ENCODE data around the gene SLC2A11.
"Not testable (repeated sequence)": the region's sequence is repeated elsewhere in the genome, so short reads cannot be mapped to it uniquely, and the experiment has no call there.

The SLC2A11 gene

DNA sequence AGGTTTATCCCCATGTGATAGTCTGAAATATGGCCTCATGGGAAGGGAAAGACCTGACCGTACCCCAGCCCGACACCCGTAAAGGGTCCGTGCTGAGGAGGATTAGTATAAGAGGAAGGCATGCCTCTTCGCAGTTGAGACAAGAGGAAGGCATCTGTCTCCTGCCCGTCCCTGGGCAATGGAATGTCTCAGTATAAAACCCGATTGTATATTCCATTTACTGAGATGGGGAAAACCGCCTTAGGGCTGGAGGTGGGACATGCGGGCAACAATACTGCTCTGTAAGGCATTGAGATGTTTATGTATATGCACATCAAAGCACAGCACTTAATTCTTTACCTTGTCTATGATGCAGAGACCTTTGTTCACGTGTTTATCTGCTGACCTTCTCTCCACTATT is 49.7 kb downstream of the SLC2A11 start:
- not testable (repeated sequence) for H3K27ac ChIP-seq (replicated peaks; ENCODE audit: low read length); H2BK5ac ChIP-seq (ENCODE audit: low read length); H3K9ac ChIP-seq (ENCODE audit: low read depth, low read length, poor library complexity); H3K4me1 ChIP-seq (ENCODE audit: control insufficient read depth in 2 of 2, insufficient read depth in 1 of 2, low read depth in 1 of 2, low read length in 2 of 2); H3K23ac ChIP-seq (ENCODE audit: low read depth, low read length, poor library complexity); H3K14ac ChIP-seq (ENCODE audit: low read length); H2BK12ac ChIP-seq (ENCODE audit: low read length); H2BK120ac ChIP-seq (ENCODE audit: low read depth, low read length); H2AK5ac ChIP-seq (ENCODE audit: low read depth, low read length); H2BK15ac ChIP-seq (ENCODE audit: low read length); DNase-seq (ENCODE audit: low spot score); H3K4me3 ChIP-seq (ENCODE audit: low read length in 2 of 2); H3K36me3 ChIP-seq (replicated peaks in 1 of 2; ENCODE audit: control insufficient read depth in 2 of 2, insufficient read depth in 2 of 2, low read length in 2 of 2); H3K79me1 ChIP-seq (ENCODE audit: low read depth, low read length); H3K4me2 ChIP-seq (ENCODE audit: insufficient read depth, low read length, poor library complexity, severe bottlenecking); H4K8ac ChIP-seq (ENCODE audit: low read depth, low read length); H3K9me3 ChIP-seq (replicated peaks in 1 of 2; ENCODE audit: control insufficient read depth in 2 of 2, insufficient read depth in 1 of 2, low read depth in 1 of 2, low read length in 2 of 2); H3K27me3 ChIP-seq (ENCODE audit: control insufficient read depth in 3 of 3, insufficient read depth in 3 of 3, low read depth in 1 of 3, low read length in 3 of 3); H3K4ac ChIP-seq (ENCODE audit: low read length); H4K91ac ChIP-seq (ENCODE audit: low read depth, low read length, poor library complexity); H2AFZ ChIP-seq (ENCODE audit: low read length); H3K18ac ChIP-seq (ENCODE audit: low read length)
- no CpG with 5 or more reads among the region's 10 CpGs for WGBS, 2 donors (ENCODE audit: extremely low coverage in 2 of 2, insufficient read length in 2 of 2, insufficient replicate concordance in 1 of 2)

DNA sequence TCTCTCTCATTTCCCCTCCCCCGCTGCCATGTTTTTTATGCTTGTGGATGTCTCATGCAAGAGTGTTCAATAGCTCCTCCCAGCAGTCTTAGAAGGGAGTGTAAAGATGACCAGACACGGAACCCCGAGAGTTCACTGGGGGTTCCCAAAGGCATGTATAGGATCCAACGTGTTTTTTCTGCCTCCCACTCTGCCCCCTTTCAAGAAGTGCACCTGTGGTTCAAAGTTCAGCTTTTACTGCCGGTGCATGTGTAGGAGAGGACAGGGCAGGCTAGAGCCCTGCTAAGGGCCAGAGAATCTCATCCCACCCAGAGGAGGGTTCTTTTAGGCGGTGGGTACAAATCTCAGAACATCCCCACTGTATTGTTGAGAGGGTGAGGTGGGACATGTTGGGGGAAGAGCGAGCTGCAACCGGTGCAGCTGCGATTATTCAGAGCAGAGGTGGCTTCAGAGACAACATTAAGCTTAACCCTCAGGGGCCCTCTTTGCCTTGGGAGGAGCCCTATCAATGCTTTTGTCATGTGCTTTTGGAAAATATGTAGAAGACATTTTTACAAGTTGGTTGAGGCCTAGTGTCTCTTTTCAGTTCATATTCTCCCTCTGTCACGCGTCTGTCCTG is 51.0 kb downstream of the SLC2A11 start:
- Histone ChIP-seq H3K36me3 (replicated peaks in 1 of 2; ENCODE audit: control insufficient read depth in 2 of 2, insufficient read depth in 2 of 2, low read length in 2 of 2) (peaks cover 0 to 3% of the 10 kb centered on the region in 2 donors), H3K27me3 (ENCODE audit: control insufficient read depth in 3 of 3, insufficient read depth in 3 of 3, low read depth in 1 of 3, low read length in 3 of 3) (peaks cover 0 to 1% (median 0%) of the 10 kb centered on the region in 3 experiments), H3K4me3 (ENCODE audit: low read length in 2 of 2) (no peak overlapping the region), H3K9me3 (replicated peaks in 1 of 2; ENCODE audit: control insufficient read depth in 2 of 2, insufficient read depth in 1 of 2, low read depth in 1 of 2, low read length in 2 of 2) (peaks cover 0 to 8% of the 10 kb centered on the region in 2 donors), H4K8ac (ENCODE audit: low read depth, low read length) (no peak overlapping the region), H4K91ac (ENCODE audit: low read depth, low read length, poor library complexity) (no peak overlapping the region), H3K79me1 (ENCODE audit: low read depth, low read length) (no peaks in the 10 kb centered on the region), H3K4me1 (ENCODE audit: control insufficient read depth in 2 of 2, insufficient read depth in 1 of 2, low read depth in 1 of 2, low read length in 2 of 2) (peaks cover 5 to 7% of the 10 kb centered on the region in 2 donors), H3K14ac (ENCODE audit: low read length) (no peak overlapping the region), H3K18ac (ENCODE audit: low read length) (no peak overlapping the region), H2BK12ac (ENCODE audit: low read length) (no peak overlapping the region), H3K27ac (replicated peaks; ENCODE audit: low read length) (no peak overlapping the region), H3K4ac (ENCODE audit: low read length) (no peak overlapping the region), H3K9ac (ENCODE audit: low read depth, low read length, poor library complexity) (no peak overlapping the region), H2AFZ (ENCODE audit: low read length) (no peak overlapping the region), H2AK5ac (ENCODE audit: low read depth, low read length) (no peak overlapping the region), H2BK5ac (ENCODE audit: low read length) (no peak overlapping the region), H3K23ac (ENCODE audit: low read depth, low read length, poor library complexity) (no peak overlapping the region), H2BK120ac (ENCODE audit: low read depth, low read length) (no peak overlapping the region), H2BK15ac (ENCODE audit: low read length) (no peak overlapping the region), H3K4me2 (ENCODE audit: insufficient read depth, low read length, poor library complexity, severe bottlenecking) (no peak overlapping the region)
- no CpG with 5 or more reads among the region's 11 CpGs for WGBS, 2 donors (ENCODE audit: extremely low coverage in 2 of 2, insufficient read length in 2 of 2, insufficient replicate concordance in 1 of 2)
- DNase-seq (ENCODE audit: low spot score), result no peak

DNA sequence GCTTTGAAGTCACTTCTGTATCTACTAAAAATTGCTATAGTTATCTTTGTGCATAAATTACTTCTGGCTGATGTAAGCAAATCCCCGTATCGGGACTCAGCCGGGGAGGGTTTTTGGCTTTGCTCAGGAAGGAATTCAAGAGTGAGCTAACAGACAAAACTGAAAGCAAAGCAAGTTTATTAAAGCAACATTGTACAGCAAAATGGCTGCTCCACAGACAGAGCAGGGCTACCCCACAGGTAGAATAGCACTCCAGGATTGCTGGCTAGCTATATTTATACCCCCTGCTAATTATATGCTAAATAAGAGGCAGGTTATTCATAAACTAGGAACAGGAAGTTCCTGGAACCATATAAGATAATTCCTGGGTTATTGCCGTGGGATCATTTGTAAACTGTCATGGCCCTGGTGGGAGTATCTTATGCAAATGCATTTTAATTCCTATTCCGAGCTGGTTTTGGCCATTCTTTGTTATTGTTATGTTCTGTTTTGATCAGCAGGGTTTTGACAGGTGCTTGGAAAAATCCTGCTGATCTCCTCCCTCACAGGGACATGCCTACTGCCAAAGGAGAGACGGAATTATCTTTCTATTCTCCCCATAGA is 51.7 kb downstream of the SLC2A11 start:
- H2BK12ac ChIP-seq (ENCODE audit: low read length), result no peak overlapping the region
- H3K79me1 ChIP-seq (ENCODE audit: low read depth, low read length), result no peaks in the 10 kb centered on the region
- no peak overlapping the region for H3K9ac ChIP-seq (ENCODE audit: low read depth, low read length, poor library complexity)
- no peak overlapping the region for H2BK5ac ChIP-seq (ENCODE audit: low read length)
- H3K27ac ChIP-seq (replicated peaks; ENCODE audit: low read length), result no peak overlapping the region
- peaks cover 0 to 8% of the 10 kb centered on the region in 2 donors for H3K9me3 ChIP-seq (replicated peaks in 1 of 2; ENCODE audit: control insufficient read depth in 2 of 2, insufficient read depth in 1 of 2, low read depth in 1 of 2, low read length in 2 of 2)
- H3K27me3 ChIP-seq (ENCODE audit: control insufficient read depth in 3 of 3, insufficient read depth in 3 of 3, low read depth in 1 of 3, low read length in 3 of 3), result peaks cover 0 to 1% (median 0%) of the 10 kb centered on the region in 3 experiments
- WGBS, 2 donors (ENCODE audit: extremely low coverage in 2 of 2, insufficient read length in 2 of 2, insufficient replicate concordance in 1 of 2), result no CpG with 5 or more reads among the region's 6 CpGs
- no peak for DNase-seq (ENCODE audit: low spot score)
- no peak overlapping the region for H3K23ac ChIP-seq (ENCODE audit: low read depth, low read length, poor library complexity)
- no peak overlapping the region for H3K4me2 ChIP-seq (ENCODE audit: insufficient read depth, low read length, poor library complexity, severe bottlenecking)
- peaks cover 0 to 3% of the 10 kb centered on the region in 2 donors for H3K36me3 ChIP-seq (replicated peaks in 1 of 2; ENCODE audit: control insufficient read depth in 2 of 2, insufficient read depth in 2 of 2, low read length in 2 of 2)
- H2AK5ac ChIP-seq (ENCODE audit: low read depth, low read length), result no peak overlapping the region
- no peak overlapping the region for H2BK120ac ChIP-seq (ENCODE audit: low read depth, low read length)
- no peak overlapping the region for H3K4me3 ChIP-seq (ENCODE audit: low read length in 2 of 2)
- no peak overlapping the region for H4K91ac ChIP-seq (ENCODE audit: low read depth, low read length, poor library complexity)
- H4K8ac ChIP-seq (ENCODE audit: low read depth, low read length), result no peak overlapping the region
- no peak overlapping the region for H3K4ac ChIP-seq (ENCODE audit: low read length)
- H3K4me1 ChIP-seq (ENCODE audit: control insufficient read depth in 2 of 2, insufficient read depth in 1 of 2, low read depth in 1 of 2, low read length in 2 of 2), result peaks cover 5 to 7% of the 10 kb centered on the region in 2 donors
- H2BK15ac ChIP-seq (ENCODE audit: low read length), result no peak overlapping the region
- H2AFZ ChIP-seq (ENCODE audit: low read length), result no peak overlapping the region
- no peak overlapping the region for H3K14ac ChIP-seq (ENCODE audit: low read length)
- H3K18ac ChIP-seq (ENCODE audit: low read length), result no peak overlapping the region

DNA sequence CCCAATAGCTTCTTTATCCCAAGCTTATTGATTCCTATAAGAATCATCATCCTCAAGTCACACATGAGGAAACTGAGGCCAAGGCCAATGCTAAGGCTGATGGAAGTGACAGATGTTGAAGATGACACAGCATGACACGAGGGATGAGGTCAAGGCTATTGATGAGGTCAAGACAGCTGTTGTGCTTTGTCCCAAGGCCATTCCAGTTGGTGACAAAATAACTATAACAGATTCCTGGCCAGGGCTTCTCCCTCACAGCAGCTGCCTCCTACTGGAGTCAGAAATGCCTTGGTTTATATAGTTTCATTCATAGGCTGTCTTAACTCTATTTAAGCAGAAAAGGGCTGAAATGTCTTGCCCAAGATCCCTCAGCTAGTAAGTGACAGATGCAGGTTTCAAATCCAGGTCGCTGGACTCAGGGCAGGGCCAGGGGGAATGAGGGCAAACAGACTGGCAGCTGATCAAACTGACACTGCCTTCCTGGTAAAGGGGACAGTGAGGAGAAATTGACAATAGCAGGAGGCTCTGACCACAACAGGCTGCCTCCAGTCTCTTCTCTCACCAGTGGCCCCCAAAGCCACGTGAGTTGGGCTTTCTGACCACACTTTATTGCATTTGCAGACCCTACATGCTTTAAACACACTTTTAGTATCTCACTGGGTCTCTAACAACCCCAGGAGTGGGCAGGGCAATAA is 53.0 kb downstream of the SLC2A11 start:
- H2AK5ac ChIP-seq (ENCODE audit: low read depth, low read length), result no peak overlapping the region
- H3K9me3 ChIP-seq (replicated peaks in 1 of 2; ENCODE audit: control insufficient read depth in 2 of 2, insufficient read depth in 1 of 2, low read depth in 1 of 2, low read length in 2 of 2), result peaks cover 0 to 8% of the 10 kb centered on the region in 2 donors
- H2BK120ac ChIP-seq (ENCODE audit: low read depth, low read length), result no peak overlapping the region
- no peak overlapping the region for H4K8ac ChIP-seq (ENCODE audit: low read depth, low read length)
- peaks cover 5% of the 10 kb centered on the region in 2 donors for H3K4me1 ChIP-seq (ENCODE audit: control insufficient read depth in 2 of 2, insufficient read depth in 1 of 2, low read depth in 1 of 2, low read length in 2 of 2)
- no peaks in the 10 kb centered on the region for H3K79me1 ChIP-seq (ENCODE audit: low read depth, low read length)
- no peak overlapping the region for H2AFZ ChIP-seq (ENCODE audit: low read length)
- no peak overlapping the region for H3K23ac ChIP-seq (ENCODE audit: low read depth, low read length, poor library complexity)
- no peak overlapping the region for H3K4ac ChIP-seq (ENCODE audit: low read length)
- no peak overlapping the region for H3K9ac ChIP-seq (ENCODE audit: low read depth, low read length, poor library complexity)
- H2BK5ac ChIP-seq (ENCODE audit: low read length), result no peak overlapping the region
- WGBS, 2 donors (ENCODE audit: extremely low coverage in 2 of 2, insufficient read length in 2 of 2, insufficient replicate concordance in 1 of 2), result no CpG with 5 or more reads among the region's 3 CpGs
- H2BK15ac ChIP-seq (ENCODE audit: low read length), result no peak overlapping the region
- no peak overlapping the region for H3K27ac ChIP-seq (replicated peaks; ENCODE audit: low read length)
- no peak overlapping the region for H3K4me3 ChIP-seq (ENCODE audit: low read length in 2 of 2)
- no peak overlapping the region for H4K91ac ChIP-seq (ENCODE audit: low read depth, low read length, poor library complexity)
- H3K18ac ChIP-seq (ENCODE audit: low read length), result no peak overlapping the region
- no peak overlapping the region for H2BK12ac ChIP-seq (ENCODE audit: low read length)
- peaks cover 0 to 1% (median 0%) of the 10 kb centered on the region in 3 experiments for H3K27me3 ChIP-seq (ENCODE audit: control insufficient read depth in 3 of 3, insufficient read depth in 3 of 3, low read depth in 1 of 3, low read length in 3 of 3)
- no peak for DNase-seq (ENCODE audit: low spot score)
- H3K4me2 ChIP-seq (ENCODE audit: insufficient read depth, low read length, poor library complexity, severe bottlenecking), result no peak overlapping the region
- H3K14ac ChIP-seq (ENCODE audit: low read length), result no peak overlapping the region
- H3K36me3 ChIP-seq (replicated peaks in 1 of 2; ENCODE audit: control insufficient read depth in 2 of 2, insufficient read depth in 2 of 2, low read length in 2 of 2), result peaks cover 0 to 3% of the 10 kb centered on the region in 2 donors

Data from neuronal stem cell (in vitro differentiated cells).